ENCODE measurements around the gene SHE.

The SHE gene

GRCh38 chr1:154467434-154468102 lies 34.6 kb downstream of the SHE start:
- Histone ChIP-seq H3K27me3 (ENCODE audit: low read length) (no peaks in the 10 kb centered on the region), H3F3A (ENCODE audit: insufficient read depth) (no peaks in the 10 kb centered on the region), H3K9me2 (replicated peaks; ENCODE audit: insufficient read depth, low read length) (no peaks in the 10 kb centered on the region), H3K36me3 (ENCODE audit: low read length) (no peaks in the 10 kb centered on the region), H2AFZ (ENCODE audit: low read depth, low read length, severe bottlenecking) (no peak overlapping the region), H4K20me1 (ENCODE audit: low read depth, low read length) (no peaks in the 10 kb centered on the region), H3K4me3 (ENCODE audit: insufficient read depth, low read length, poor library complexity, severe bottlenecking) (no peak overlapping the region), H3K27ac (ENCODE audit: low read depth, low read length) (no peak overlapping the region), H3K79me2 (ENCODE audit: insufficient read depth, low read length) (no peaks in the 10 kb centered on the region), H3K9me3 (ENCODE audit: insufficient read depth, low read length) (no peaks in the 10 kb centered on the region), H3K9ac (ENCODE audit: low read length) (no peak overlapping the region), H3K4me2 (ENCODE audit: low read depth, low read length, poor library complexity, severe bottlenecking) (no peak overlapping the region)
- TF ChIP-seq CTCF (IDR thresholded peaks at IDR 0.05; ENCODE audit: insufficient read depth, low read length, poor library complexity, severe bottlenecking) (no peak), EZH2phosphoT487 (conservative IDR thresholded peaks at IDR 0.05; ENCODE audit: low read length) (no peak)

GRCh38 chr1:154466921-154467417 lies 35.2 kb downstream of the SHE start:
- H3K9ac ChIP-seq (ENCODE audit: low read length), result no peak overlapping the region
- H4K20me1 ChIP-seq (ENCODE audit: low read depth, low read length), result no peaks in the 10 kb centered on the region
- H3K27ac ChIP-seq (ENCODE audit: low read depth, low read length), result no peak overlapping the region
- no peaks in the 10 kb centered on the region for H3K9me3 ChIP-seq (ENCODE audit: insufficient read depth, low read length)
- no peaks in the 10 kb centered on the region for H3K9me2 ChIP-seq (replicated peaks; ENCODE audit: insufficient read depth, low read length)
- TF ChIP-seq CTCF (IDR thresholded peaks at IDR 0.05; ENCODE audit: insufficient read depth, low read length, poor library complexity, severe bottlenecking), result no peak
- TF ChIP-seq EZH2phosphoT487 (conservative IDR thresholded peaks at IDR 0.05; ENCODE audit: low read length), result no peak
- no peaks in the 10 kb centered on the region for H3K27me3 ChIP-seq (ENCODE audit: low read length)
- H3F3A ChIP-seq (ENCODE audit: insufficient read depth), result no peaks in the 10 kb centered on the region
- no peak overlapping the region for H2AFZ ChIP-seq (ENCODE audit: low read depth, low read length, severe bottlenecking)
- no peaks in the 10 kb centered on the region for H3K79me2 ChIP-seq (ENCODE audit: insufficient read depth, low read length)
- H3K4me2 ChIP-seq (ENCODE audit: low read depth, low read length, poor library complexity, severe bottlenecking), result no peak overlapping the region
- H3K4me3 ChIP-seq (ENCODE audit: insufficient read depth, low read length, poor library complexity, severe bottlenecking), result no peak overlapping the region
- no peaks in the 10 kb centered on the region for H3K36me3 ChIP-seq (ENCODE audit: low read length)

- Histone ChIP-seq H3K9me2 (replicated peaks; ENCODE audit: insufficient read depth, low read length) (no peaks in the 10 kb centered on the region), H2AFZ (ENCODE audit: low read depth, low read length, severe bottlenecking) (no peak overlapping the region), H3K79me2 (ENCODE audit: insufficient read depth, low read length) (no peaks in the 10 kb centered on the region), H3K4me3 (ENCODE audit: insufficient read depth, low read length, poor library complexity, severe bottlenecking) (no peak overlapping the region), H3K9me3 (ENCODE audit: insufficient read depth, low read length) (no peaks in the 10 kb centered on the region), H3K4me2 (ENCODE audit: low read depth, low read length, poor library complexity, severe bottlenecking) (no peak overlapping the region), H3K36me3 (ENCODE audit: low read length) (no peaks in the 10 kb centered on the region), H4K20me1 (ENCODE audit: low read depth, low read length) (no peaks in the 10 kb centered on the region), H3F3A (ENCODE audit: insufficient read depth) (no peaks in the 10 kb centered on the region), H3K27ac (ENCODE audit: low read depth, low read length) (no peak overlapping the region), H3K9ac (ENCODE audit: low read length) (no peak overlapping the region), H3K27me3 (ENCODE audit: low read length) (no peaks in the 10 kb centered on the region)
- TF ChIP-seq CTCF (IDR thresholded peaks at IDR 0.05; ENCODE audit: insufficient read depth, low read length, poor library complexity, severe bottlenecking) (no peak), EZH2phosphoT487 (conservative IDR thresholded peaks at IDR 0.05; ENCODE audit: low read length) (no peak)
These were observed 36.0 kb downstream of the SHE start for GRCh38 chr1:154466206-154466605.
